TTC549 (cell line): Measurements from ENCODE around the gene PLCB1.

Experiments
- FAIRE-seq: peaks from 2 replicates; lab custom pipeline; 2012; peaks lifted over from hg19 to GRCh38; lab: Jason Lieb, UNC

Gene PLCB1

GRCh38 chr20:8246716-8247115, 114.7 kb downstream of the PLCB1 start:
- no peak for FAIRE-seq

- no peak for FAIRE-seq
These were observed 116.0 kb downstream of the PLCB1 start for GRCh38 chr20:8248051-8248450.

DNA sequence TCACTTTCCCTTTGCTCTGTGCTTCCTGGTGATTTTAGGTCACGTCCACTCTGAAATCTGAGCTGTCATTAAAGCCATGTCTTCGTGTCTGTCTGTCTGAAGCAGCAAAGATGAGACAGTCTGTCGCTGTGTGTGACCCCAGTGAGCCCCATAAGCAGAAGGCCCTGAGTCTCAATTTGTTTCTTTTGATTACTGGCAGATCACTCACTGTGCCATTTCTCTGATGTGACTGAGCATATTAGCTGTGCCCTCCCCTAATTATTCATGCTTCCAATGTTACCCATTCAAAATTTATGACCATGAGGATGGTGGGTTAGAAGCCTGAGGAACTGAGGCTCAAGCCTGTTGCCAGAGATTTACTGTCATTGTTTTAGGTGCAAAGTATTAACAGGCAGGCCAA, 117.6 kb downstream of the PLCB1 start:
- FAIRE-seq: no peak

DNA sequence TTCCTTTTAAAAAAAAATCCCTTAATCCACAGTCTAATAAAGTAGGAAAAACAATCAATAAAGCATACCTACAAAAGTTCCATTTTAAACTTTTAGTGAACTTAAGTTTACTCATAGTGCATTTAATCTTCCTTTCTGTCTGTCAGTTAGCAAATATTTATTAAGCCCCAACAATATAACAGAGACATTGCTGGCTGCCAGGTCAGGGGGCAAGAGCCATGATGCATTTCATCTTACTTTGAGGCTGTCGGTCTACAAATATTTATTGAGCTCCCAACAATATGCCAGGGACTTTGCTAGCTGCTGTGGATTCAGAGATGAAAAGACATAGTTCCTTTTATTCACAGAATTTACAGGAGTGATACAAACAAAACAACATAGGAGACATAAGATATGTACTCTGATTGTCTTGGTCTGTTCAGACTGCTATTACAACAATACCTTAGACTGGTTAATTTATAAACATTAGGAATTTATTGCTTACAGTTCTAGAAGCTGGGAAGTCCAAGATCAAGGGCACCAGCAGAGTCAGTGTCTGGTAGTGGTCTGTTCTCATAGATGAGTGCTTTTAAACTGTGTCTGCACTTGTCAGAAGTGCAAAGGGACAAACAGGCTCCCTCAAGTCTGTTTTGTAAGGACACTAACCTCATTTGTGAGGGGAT, 118.6 kb downstream of the PLCB1 start:
- no peak for FAIRE-seq

DNA sequence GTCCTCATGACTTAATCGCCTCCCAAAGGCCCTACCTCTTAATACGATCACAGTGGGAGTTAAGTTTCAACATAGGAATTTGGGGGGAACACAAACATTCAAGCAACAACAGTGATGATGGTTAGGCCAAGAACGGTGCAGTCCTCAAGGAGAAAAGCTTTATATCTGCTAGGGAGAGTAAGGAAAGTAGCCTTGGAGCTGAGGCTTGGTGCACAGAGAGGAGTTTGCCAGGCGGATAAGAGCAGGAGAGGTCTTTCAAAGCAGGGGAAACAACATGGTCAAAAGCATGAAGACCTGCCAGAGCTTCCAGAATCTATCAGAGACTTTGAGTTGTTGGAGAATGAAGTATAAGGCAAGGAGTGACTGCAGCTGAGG, 119.1 kb downstream of the PLCB1 start:
- no peak for FAIRE-seq

DNA sequence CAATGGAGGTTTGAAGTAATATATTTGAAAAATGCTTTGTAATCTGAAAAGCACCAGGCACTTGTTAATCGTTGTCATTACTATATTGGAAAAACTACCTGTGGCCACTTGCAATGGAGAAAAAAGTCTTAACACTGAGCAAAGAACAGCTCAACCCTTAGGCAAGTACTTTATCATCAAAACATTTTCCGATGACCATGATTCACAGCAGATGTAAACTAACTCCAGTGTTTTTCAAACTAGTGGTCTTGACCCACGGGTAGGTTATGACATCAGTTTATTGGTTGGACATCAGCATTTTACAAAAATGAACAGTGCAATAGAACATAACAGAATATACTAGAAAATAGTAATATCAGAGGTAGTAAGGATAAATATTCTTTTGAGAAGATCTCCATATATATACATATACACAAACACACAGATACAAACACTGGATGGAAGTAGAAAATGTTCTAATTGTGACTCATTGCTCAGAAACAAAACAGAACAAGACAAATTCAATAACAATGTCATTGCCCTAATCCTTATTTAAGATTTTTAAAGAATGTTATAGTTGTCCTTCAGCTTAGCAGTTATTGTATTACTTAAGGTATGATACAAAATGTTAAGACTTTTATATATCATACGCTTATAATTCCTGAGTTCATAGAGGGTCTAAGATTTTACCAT, 123.0 kb downstream of the PLCB1 start:
- FAIRE-seq: no peak

DNA sequence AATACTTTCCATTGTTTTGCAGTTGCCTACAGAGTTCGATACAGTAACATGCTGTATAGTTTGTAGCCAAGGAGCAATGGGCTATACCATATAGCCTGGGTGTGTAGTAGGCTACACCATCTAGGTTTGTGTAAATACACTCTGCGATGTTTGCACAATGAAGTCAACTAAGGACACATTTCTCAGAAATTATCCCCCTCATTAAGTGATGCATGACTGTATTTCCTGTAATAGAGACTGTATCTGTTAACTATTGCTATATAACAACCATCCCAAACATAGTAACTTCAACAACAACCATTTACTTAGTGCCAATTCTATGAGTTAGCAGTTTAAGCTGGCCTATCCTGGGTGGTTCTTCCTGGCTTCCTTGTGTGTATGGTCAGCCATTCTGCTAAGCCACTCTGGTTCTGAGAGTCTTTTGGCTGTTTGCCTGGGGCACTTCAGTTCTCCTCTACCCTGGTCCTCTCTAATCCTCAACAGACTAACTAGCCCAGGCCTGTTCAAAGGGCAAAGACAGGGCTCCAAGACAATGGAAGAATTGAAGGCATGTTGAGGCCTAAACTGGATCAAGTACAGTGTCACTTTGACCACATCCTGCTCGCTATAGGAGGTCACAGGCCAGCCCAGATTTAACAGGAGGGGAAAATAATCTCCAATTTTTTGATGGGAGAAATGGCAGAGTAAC, 124.0 kb downstream of the PLCB1 start:
- no peak for FAIRE-seq

DNA sequence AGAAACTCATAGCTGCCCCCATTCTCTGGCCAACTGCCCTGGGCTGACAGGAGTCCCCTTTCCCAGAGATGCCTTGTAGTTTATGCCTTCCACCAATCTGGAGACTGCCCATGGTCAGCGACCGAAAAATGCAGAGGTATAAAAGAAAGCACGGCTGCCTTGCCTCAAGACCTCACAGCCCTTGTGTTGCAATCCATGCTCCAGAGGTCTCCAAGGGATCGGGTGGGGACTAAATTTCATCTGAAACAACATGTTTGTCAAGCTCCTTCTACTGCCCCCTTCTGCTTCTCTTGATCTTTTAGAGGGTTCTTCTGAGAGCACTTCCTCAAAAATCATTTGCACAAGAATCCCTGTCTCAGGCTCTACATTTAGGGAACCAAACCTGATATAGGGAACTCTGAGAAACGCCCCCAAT, 128.8 kb downstream of the PLCB1 start:
- FAIRE-seq: no peak

DNA sequence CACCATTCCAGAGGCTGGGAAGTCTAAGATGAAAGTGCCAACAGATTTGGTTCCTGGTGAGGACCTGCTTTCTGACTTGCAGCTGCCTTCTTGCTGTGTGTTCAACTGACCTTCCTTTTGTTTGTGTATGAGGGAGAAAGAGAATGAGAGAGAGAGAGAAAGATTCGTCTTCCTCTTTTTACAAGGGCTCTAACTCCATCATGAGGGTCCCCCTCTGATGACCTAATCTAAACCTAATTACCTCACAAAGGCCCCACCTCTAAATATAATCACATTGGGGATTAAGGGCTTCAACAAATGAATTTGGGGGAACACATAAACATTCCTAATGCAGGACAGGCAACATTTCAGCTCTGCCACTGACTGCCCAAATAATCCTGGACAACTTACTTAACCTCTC, 130.7 kb downstream of the PLCB1 start:
- no peak for FAIRE-seq

DNA sequence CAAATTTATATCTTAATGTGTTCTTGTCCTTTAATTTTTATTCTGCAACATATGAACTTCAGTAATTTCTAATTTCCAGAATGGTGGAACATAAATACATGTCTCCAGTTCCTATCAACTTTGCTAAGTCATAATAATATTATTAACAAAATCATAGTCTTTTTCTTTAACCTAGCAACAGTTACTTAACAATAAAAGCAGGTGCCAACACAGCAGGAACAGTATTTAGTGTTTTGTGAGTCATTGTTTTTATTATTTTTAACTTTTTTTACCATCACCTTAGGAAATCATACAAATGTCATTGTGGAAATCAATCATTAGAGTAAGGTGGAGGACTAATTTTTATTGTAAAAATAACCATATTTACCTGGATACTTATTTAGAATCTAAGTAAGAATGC, 133.5 kb downstream of the PLCB1 start:
- no peak for FAIRE-seq

DNA sequence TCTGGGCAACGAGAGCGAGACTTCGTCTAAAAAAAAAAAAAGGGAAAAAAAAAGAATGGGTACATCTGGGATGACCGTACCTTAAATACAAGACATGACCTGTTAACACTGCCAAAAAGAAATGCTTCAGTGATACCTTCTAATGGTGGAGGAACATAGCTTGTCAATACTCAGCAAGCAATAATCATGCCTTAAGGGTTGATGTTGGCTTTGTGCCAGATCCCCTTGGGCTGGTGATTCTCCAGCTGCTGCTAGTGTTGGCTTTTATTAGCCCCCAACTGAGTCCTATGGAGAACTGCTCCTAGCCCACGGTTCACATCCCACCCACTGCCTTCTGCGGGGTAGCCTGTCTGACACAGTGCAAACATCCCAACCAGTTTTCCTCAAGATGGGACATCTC, 134.9 kb downstream of the PLCB1 start:
- no peak for FAIRE-seq

GRCh38 chr20:8271727-8272126, 139.7 kb downstream of the PLCB1 start:
- no peak for FAIRE-seq

DNA sequence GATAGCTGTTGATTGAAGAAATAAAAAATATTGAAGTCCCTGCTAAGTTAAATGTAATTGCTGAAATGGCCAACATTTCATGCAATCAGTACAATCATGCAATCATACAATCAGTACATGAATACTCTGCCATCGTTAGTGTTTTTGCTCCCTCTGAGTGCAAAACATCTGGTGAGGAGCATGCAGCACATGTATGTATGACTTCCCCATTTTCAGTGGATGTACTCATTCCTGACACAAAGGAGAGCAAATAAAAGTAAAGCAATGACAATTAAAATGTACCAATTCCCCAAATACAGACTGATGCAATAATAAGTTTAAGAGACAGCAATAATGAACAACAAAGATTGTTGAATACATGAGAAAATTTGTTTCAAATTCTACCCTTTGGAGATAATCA, 140.7 kb downstream of the PLCB1 start:
- no peak for FAIRE-seq

- no peak for FAIRE-seq
These were observed 152.8 kb downstream of the PLCB1 start for GRCh38 chr20:8284902-8285301.

DNA sequence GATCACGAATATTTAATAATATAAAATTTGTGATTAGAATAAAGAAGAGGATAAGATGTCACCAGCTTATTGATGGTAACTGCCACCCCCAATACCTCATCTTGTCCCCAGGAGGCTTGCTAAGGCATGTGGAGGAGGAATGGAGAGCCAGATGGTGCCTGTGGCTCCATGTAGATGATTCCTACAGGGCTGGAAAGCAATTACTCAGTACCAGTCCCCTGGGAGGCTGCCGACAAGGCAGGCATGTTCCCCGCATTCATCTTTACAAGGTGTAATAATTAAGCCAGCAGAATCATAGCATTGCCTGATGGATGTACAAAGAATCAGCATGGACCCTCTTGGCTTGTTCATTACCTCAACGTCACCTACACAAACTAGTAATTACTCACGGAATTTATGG, 155.3 kb downstream of the PLCB1 start:
- FAIRE-seq: no peak

GRCh38 chr20:8291200-8291599, 159.1 kb downstream of the PLCB1 start:
- no peak for FAIRE-seq

GRCh38 chr20:8291873-8292272, 159.8 kb downstream of the PLCB1 start:
- no peak for FAIRE-seq

DNA sequence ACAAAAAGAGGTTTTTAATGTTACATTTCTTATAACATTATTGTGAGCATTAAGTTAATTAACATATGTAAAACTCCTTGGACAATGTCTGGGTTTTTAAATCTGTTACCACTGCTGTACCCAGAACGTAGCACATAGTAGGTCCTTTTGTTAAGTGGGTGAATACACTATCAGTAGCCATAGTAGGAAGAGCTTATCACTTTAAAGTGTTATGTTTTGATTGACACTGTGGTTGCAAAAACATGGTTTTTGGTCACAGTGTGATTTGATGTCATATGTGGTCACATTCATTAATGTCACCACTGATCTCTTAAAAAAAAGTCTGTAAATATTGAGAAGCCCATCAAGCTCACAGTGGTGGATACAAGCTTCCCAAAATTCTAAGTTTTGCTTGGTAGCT, 160.7 kb downstream of the PLCB1 start:
- FAIRE-seq: no peak

DNA sequence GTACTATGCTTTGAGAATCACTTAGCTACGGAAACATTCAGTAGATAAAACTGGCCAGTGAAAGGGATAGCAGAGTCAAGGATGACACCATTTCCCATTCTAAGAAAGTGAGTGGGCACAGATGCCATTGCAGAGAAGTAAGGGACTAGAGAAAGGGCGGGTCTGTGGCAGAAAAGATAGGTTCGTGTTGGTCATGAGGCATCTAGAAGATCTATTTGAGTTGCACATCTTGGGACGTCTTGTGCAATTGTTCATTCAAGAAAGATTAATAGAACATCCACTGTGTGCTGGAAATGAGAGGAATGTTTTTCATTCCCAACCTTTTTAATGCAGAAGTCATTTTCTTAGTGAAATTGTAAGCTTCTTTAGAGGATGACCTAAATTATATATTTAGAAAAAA, 161.7 kb downstream of the PLCB1 start:
- no peak for FAIRE-seq

- FAIRE-seq: no peak
These were observed 164.5 kb downstream of the PLCB1 start for GRCh38 chr20:8296536-8296935.

DNA sequence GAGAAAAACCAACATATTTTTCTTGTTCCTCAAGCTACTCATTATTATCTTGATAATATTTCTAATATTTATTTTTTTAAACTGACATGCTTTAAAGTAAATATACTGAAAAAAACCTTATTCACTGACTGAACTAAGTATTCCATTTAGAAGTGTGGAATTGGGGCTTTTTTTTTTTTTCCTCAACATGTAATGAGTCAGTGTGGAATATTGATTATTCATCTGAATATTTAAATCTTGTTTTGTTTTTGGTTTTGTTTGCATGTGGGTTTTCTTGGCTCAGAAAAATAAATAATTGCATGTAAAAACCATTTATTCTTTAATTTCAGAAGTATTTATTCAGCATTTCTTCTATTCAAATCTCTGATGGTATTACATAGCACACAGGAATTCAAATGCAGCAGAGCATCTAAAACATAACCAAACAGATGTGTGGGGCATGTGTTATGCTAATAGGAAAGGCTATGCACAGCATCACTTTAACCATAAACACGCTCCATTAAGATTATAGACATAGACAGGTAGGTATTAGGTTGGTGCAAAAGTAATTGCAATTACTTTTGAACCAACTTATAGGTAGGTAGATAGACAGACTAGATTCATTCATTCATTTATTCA, 166.5 kb downstream of the PLCB1 start:
- no peak for FAIRE-seq

DNA sequence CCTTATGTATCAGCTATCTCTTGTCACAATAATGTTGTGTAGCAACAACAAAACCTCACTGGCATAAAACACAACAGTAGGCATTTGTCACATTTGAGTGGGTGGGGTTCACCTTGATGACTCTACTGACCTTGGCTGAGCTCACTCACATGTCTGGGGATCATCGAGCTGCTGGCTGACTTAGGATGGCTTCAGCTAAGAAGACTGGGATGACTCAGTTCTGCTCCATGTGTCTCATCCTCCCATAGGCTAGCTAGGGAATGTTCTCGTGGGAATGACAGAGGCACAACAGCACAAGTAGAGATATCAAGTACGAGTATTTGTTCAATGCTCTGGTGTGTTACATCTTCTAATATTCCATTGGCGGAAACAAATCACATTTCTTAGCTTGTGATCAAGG, 167.9 kb downstream of the PLCB1 start:
- FAIRE-seq: no peak

GRCh38 chr20:8301655-8302054, 169.6 kb downstream of the PLCB1 start:
- no peak for FAIRE-seq
